Renal pelvis (tissue), 4 donors: Measurements from ENCODE around the gene KRT81. TPM values are rescaled to one million over a fixed set of nuclear protein-coding genes. Genes with fewer than 3 reads are reported as not detected.
"Not testable (repeated sequence)": the region's sequence is repeated elsewhere in the genome, so short reads cannot be mapped to it uniquely, and the experiment has no call there.

Experiments used
- DNase-seq: peaks from one replicate; pipeline ENCODE4 v3.0.0-alpha.2; 2013
- polyA plus RNA-seq, 3 donors: library from polyadenylated mRNA; unstranded; fragments of 120-200 nt; gene quantifications; one replicate each; pipeline ENCODE4 v1.2.1, GENCODE V29; 2013; ENCODE audit not compliant: insufficient read length in 3 of 3

KRT81 gene
- polyA plus RNA-seq, 3 donors, result 0.11 TPM; not detected in 2

- no peak for DNase-seq
These were observed 48.7 kb downstream of the KRT81 start for GRCh38 chr12:52242442-52243258.

- DNase-seq, result no peak
These were observed 50.0 kb downstream of the KRT81 start for GRCh38 chr12:52241205-52241842.

GRCh38 chr12:52240247-52240646 lies 51.1 kb downstream of the KRT81 start:
- DNase-seq, result not testable (repeated sequence)

- no peak for DNase-seq
These were observed 51.6 kb downstream of the KRT81 start for GRCh38 chr12:52239767-52240166.

GRCh38 chr12:52238916-52239646 lies 52.3 kb downstream of the KRT81 start:
- no peak for DNase-seq

GRCh38 chr12:52238207-52238840 lies 53.0 kb downstream of the KRT81 start:
- no peak for DNase-seq

GRCh38 chr12:52236386-52237050 lies 54.8 kb downstream of the KRT81 start:
- no peak for DNase-seq

Other genes starting within 250 kb of the KRT81 start
- 10 to 100 TPM in 2 of 3 donors, 1 to 10 TPM in 1; 9.5 to 14.7 (median 14.1) TPM for gene NR4A1, start 240.1 kb downstream of the KRT81 start, polyA plus RNA-seq
- gene ATG101, start 221.6 kb downstream of the KRT81 start, polyA plus RNA-seq, result 10 to 100 TPM; 28.7 to 34.0 (median 30.1) TPM
- under 1 TPM; 0.61 to 0.73 (median 0.73) TPM for gene SMIM41, start 211.8 kb downstream of the KRT81 start, polyA plus RNA-seq
- gene KRT80, start 99.5 kb downstream of the KRT81 start, polyA plus RNA-seq, result 1 to 10 TPM in 1 of 3 donors, under 1 TPM in 2; 0.70 to 1.1 (median 0.99) TPM
- gene KRT7, start 58.3 kb downstream of the KRT81 start, polyA plus RNA-seq, result 10 to 100 TPM; 62.3 to 83.1 (median 64.3) TPM
- not detected for gene KRT86, start 16.9 kb downstream of the KRT81 start, polyA plus RNA-seq
- gene KRT83, start 29.9 kb upstream of the KRT81 start, polyA plus RNA-seq, result not detected
- gene KRT85, start 75.9 kb upstream of the KRT81 start, polyA plus RNA-seq, result not detected
- not detected for gene KRT84, start 94.1 kb upstream of the KRT81 start, polyA plus RNA-seq
- not detected for gene KRT82, start 114.8 kb upstream of the KRT81 start, polyA plus RNA-seq
- not detected for gene KRT75, start 142.8 kb upstream of the KRT81 start, polyA plus RNA-seq
- not detected for gene KRT6B, start 160.6 kb upstream of the KRT81 start, polyA plus RNA-seq
- not detected for gene KRT6C, start 182.3 kb upstream of the KRT81 start, polyA plus RNA-seq
- gene KRT6A, start 201.7 kb upstream of the KRT81 start, polyA plus RNA-seq, result not detected
- 1 to 10 TPM in 1 of 3 donors, under 1 TPM in 2; 0.44 to 1.1 (median 0.59) TPM for gene KRT5, start 228.9 kb upstream of the KRT81 start, polyA plus RNA-seq